Testis (tissue), 2 donors: Measurements from ENCODE around the gene PSMC3IP.

Experiments
- POLR2A ChIP-seq: fragments of 450-650 bp; IDR thresholded peaks from one replicate; pipeline ENCODE4 v1.6.1; 2017; ENCODE audit warnings: antibody characterized with exemption, mild to moderate bottlenecking, moderate library complexity
- TF ChIP-seq, protein P1 (sequence below), 3 experiments: fragments of 450-650 bp in 2 of 3; fragments of 200-600 bp in 1 of 3; sonication (generic) in 1 of 3; IDR thresholded peaks; one replicate each; pipeline ENCODE4 v1.5.1; 2016 to 2019; ENCODE audit warnings: antibody characterized with exemption in 3 of 3, mild to moderate bottlenecking in 2 of 3, moderate library complexity in 1 of 3

DNA sequence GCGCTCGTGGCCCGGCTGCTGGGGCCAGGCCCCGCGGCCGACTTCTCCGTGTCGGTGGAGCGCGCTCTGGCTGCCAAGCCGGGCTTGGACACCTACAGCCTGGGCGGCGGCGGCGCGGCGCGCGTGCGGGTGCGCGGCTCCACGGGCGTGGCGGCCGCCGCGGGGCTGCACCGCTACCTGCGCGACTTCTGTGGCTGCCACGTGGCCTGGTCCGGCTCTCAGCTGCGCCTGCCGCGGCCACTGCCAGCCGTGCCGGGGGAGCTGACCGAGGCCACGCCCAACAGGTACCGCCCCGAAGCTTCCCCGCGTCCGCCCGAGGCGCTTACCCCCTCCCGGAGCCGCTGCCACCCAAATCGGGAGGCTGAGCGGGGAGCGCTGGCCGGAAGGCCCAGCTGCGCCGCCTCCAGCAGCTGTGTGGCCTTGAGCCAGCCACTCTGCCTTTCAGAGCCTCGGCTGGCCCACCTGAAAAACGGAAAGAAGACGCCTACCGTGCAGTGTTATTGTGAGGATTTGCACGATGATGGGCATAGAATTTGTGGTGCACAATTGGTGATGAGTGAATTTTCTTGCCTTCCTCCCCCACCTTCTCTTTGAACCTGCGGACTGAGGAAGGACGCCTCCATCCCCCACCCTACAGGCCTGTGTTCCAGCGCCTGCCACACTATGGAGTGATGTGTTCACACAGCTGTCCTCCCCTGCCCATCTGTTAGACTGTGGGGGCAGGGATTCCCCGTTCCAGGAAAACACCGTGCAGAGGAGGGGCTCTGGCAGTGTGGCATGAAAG, 41.0 kb downstream of the PSMC3IP start:
- TF ChIP-seq, protein P1, sequence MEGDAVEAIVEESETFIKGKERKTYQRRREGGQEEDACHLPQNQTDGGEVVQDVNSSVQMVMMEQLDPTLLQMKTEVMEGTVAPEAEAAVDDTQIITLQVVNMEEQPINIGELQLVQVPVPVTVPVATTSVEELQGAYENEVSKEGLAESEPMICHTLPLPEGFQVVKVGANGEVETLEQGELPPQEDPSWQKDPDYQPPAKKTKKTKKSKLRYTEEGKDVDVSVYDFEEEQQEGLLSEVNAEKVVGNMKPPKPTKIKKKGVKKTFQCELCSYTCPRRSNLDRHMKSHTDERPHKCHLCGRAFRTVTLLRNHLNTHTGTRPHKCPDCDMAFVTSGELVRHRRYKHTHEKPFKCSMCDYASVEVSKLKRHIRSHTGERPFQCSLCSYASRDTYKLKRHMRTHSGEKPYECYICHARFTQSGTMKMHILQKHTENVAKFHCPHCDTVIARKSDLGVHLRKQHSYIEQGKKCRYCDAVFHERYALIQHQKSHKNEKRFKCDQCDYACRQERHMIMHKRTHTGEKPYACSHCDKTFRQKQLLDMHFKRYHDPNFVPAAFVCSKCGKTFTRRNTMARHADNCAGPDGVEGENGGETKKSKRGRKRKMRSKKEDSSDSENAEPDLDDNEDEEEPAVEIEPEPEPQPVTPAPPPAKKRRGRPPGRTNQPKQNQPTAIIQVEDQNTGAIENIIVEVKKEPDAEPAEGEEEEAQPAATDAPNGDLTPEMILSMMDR (IDR thresholded peaks at IDR 0.05): no peak
- no peak for TF ChIP-seq POLR2A
